GM23248 (cell line): ENCODE results near the gene FCN3. TPM values are rescaled to one million over a fixed set of nuclear protein-coding genes. Genes with fewer than 3 reads are reported as not detected.
A peak's percentile ranks its signal among the peaks of the same experiment; 100 is the strongest.

Experiments
- DNase-seq: peaks from one replicate; pipeline ENCODE4 v3.0.0-alpha.2; 2015
- H2AFZ ChIP-seq: fragments of 200-600 bp; sonication (generic); 2 replicates; pipeline ENCODE4 v1.6.1; 2016; ENCODE audit warnings: antibody characterized with exemption
- H3F3A ChIP-seq: fragments of 200-600 bp; sonication (generic); 2 replicates; pipeline ENCODE4 v1.6.1; 2016; ENCODE audit warnings: mild to moderate bottlenecking, antibody characterized with exemption, mixed run types; ENCODE audit not compliant: insufficient read depth
- H3K27ac ChIP-seq: fragments of 200-600 bp; sonication (generic); 2 replicates; pipeline ENCODE4 v1.5.1; 2016; ENCODE audit warnings: mild to moderate bottlenecking
- H3K27me3 ChIP-seq: fragments of 200-600 bp; sonication (generic); replicated peaks from 2 replicates; pipeline ENCODE4 v1.6.1; 2016; ENCODE audit warnings: mild to moderate bottlenecking; ENCODE audit not compliant: insufficient read depth
- H3K36me3 ChIP-seq: fragments of 200-600 bp; sonication (generic); 2 replicates; pipeline ENCODE4 v1.6.1; 2016; ENCODE audit warnings: low read depth, mild to moderate bottlenecking
- H3K4me1 ChIP-seq: fragments of 200-600 bp; sonication (generic); 2 replicates; pipeline ENCODE4 v1.6.1; 2016; ENCODE audit warnings: mild to moderate bottlenecking; ENCODE audit not compliant: insufficient read depth
- H3K4me2 ChIP-seq: fragments of 200-600 bp; sonication (generic); one replicate; pipeline ENCODE4 v1.6.1; 2016; ENCODE audit warnings: mild to moderate bottlenecking; ENCODE audit not compliant: unreplicated experiment
- H3K4me3 ChIP-seq: fragments of 200-600 bp; sonication (generic); 2 replicates; pipeline ENCODE4 v1.5.1; 2016; ENCODE audit warnings: mild to moderate bottlenecking
- H3K79me2 ChIP-seq: fragments of 200-600 bp; sonication (generic); 2 replicates; pipeline ENCODE4 v1.6.1; 2016; ENCODE audit warnings: mild to moderate bottlenecking; ENCODE audit not compliant: insufficient read depth
- H3K9ac ChIP-seq: fragments of 200-600 bp; sonication (generic); 2 replicates; pipeline ENCODE4 v1.6.1; 2016; ENCODE audit warnings: mild to moderate bottlenecking
- H3K9me2 ChIP-seq: fragments of 200-600 bp; sonication (generic); 2 replicates; pipeline ENCODE4 v1.6.1; 2016; ENCODE audit warnings: mixed run types, mild to moderate bottlenecking, moderate library complexity; ENCODE audit not compliant: insufficient read depth
- H3K9me3 ChIP-seq: fragments of 200-600 bp; sonication (generic); one replicate; pipeline ENCODE4 v1.6.1; 2017; ENCODE audit warnings: low read depth
- H4K20me1 ChIP-seq: fragments of 200-600 bp; sonication (generic); 2 replicates; pipeline ENCODE4 v1.6.0; 2016; ENCODE audit not compliant: insufficient read depth
- EZH2 ChIP-seq: fragments of 200-600 bp; sonication (generic); IDR thresholded peaks from 2 replicates; pipeline ENCODE4 v1.6.1; 2018; ENCODE audit warnings: antibody characterized with exemption, mild to moderate bottlenecking; ENCODE audit not compliant: insufficient read depth, poor library complexity, severe bottlenecking
- EZH2phosphoT487 ChIP-seq: fragments of 200-600 bp; sonication (generic); IDR thresholded peaks from 2 replicates; pipeline ENCODE4 v1.6.1; 2018; ENCODE audit warnings: antibody characterized with exemption, moderate library complexity, mild to moderate bottlenecking, low read depth; ENCODE audit not compliant: insufficient read depth
- WGBS, 2 experiments: methylation state at CpG; one replicate each; pipeline ENCODE4 v1.1.6; 2015 to 2017; ENCODE audit warnings: low lambda C conversion rate in 2 of 2, low coverage in 1 of 2; ENCODE audit errors: missing lambda C conversion rate in 2 of 2; 5-methylcytosine and 5-hydroxymethylcytosine counted together
- in situ Hi-C: fragments of 300-500 bp; cut with MboI; formaldehyde crosslinking; loops from 2 replicates; pipeline ENCODE4 v1.15.0; 2020
- polyA plus RNA-seq: library from polyadenylated mRNA; unstranded; fragments of >200 nt; fragmentation: Nextera tagmentation; extraction: Ambion mirVana; gene quantifications from 2 replicates; pipeline ENCODE4 v1.2.1, GENCODE V29; 2016
- total RNA-seq: library from RNA; depleted of rRNA; stranded (reverse); fragments of >200 nt; shearing (Covaris generic); gene quantifications from 2 replicates; pipeline ENCODE4 v1.2.3, GENCODE V29; 2014

The FCN3 gene
- total and polyA plus RNA-seq, 2 experiments from 2014 or later: not detected

- in situ Hi-C loops: no loop called here
- TF ChIP-seq EZH2 (no peak), EZH2phosphoT487 (no peak)
Observed at GRCh38 chr1:27358038-27358927, 16.3 kb downstream of the FCN3 start.

DNA sequence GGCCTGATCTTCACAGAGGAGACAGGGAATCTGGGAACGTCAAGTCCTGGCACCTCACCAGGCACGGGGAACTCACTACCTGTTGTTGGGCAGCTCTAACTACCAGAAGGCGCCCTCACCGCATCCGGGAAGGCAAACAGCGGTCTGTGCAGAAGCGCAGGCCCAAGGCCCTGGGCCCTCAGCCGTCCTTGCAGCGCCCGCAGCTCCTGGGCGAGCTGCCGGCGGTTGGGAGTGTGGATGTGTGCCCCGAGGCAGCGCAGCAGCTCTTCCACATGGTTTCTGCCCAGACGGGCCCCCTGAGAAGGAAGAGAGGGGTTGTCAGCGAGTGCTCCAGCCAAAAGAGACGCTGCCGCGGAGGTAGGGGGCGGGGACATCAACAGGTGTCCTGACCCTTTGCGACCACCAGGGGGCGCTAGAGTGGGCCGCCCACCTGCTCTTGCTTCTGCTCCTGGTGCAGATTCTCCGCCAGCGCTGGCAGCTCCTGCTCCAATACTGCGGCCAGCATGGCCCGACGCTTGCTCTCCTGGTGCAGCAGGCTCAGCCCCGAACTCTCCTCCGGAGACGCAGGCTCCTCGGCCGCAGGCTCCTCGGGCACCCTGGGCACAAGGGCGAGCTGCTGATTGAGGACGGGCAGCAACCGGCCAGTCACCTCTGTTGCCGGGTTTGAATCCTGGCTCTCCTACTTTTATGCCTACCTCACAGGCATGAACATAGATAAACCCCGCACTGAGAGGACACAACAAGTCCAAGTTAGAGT, 17.2 kb downstream of the FCN3 start:
- H3K79me2 ChIP-seq: no peaks in the 10 kb centered on the region
- in situ Hi-C loops: no loop called here
- H3K36me3 ChIP-seq: peaks cover 5% of the 10 kb centered on the region; the same call in 1 of the 2 replicates
- H3K4me2 ChIP-seq: no peak overlapping the region
- no peaks in the 10 kb centered on the region for H3K4me1 ChIP-seq
- H3K9me3 ChIP-seq: no peaks in the 10 kb centered on the region
- TF ChIP-seq EZH2 (no peak), EZH2phosphoT487 (no peak)
- no peak overlapping the region for H3K4me3 ChIP-seq
- H3F3A ChIP-seq: no peaks in the 10 kb centered on the region
- H3K27me3 ChIP-seq: no peaks in the 10 kb centered on the region
- H3K9ac ChIP-seq: no peak overlapping the region
- H4K20me1 ChIP-seq: no peaks in the 10 kb centered on the region
- WGBS, 2 experiments: 72 to 81% methylated on average over 30 to 40 of the region's 40 CpGs
- DNase-seq: peak; percentile 48
- no peak overlapping the region for H2AFZ ChIP-seq
- no peaks in the 10 kb centered on the region for H3K9me2 ChIP-seq
- H3K27ac ChIP-seq: no peak overlapping the region

More at GRCh38 chr1:27358038-27358927, 16.3 kb downstream of the FCN3 start:
- Histone ChIP-seq H4K20me1 (no peaks in the 10 kb centered on the region), H3K79me2 (no peaks in the 10 kb centered on the region), H3K27me3 (no peaks in the 10 kb centered on the region), H3K9ac (no peak overlapping the region), H3K9me2 (no peaks in the 10 kb centered on the region), H3K4me2 (no peak overlapping the region), H3K4me1 (no peaks in the 10 kb centered on the region), H3F3A (no peaks in the 10 kb centered on the region), H2AFZ (no peak overlapping the region), H3K4me3 (no peak overlapping the region), H3K36me3 (peaks cover 5% of the 10 kb centered on the region; the same call in 1 of the 2 replicates), H3K9me3 (no peaks in the 10 kb centered on the region), H3K27ac (no peak overlapping the region)
- 94 to 95% methylated on average over 20 to 21 of the region's 21 CpGs for WGBS, 2 experiments
- no peak for DNase-seq

DNA sequence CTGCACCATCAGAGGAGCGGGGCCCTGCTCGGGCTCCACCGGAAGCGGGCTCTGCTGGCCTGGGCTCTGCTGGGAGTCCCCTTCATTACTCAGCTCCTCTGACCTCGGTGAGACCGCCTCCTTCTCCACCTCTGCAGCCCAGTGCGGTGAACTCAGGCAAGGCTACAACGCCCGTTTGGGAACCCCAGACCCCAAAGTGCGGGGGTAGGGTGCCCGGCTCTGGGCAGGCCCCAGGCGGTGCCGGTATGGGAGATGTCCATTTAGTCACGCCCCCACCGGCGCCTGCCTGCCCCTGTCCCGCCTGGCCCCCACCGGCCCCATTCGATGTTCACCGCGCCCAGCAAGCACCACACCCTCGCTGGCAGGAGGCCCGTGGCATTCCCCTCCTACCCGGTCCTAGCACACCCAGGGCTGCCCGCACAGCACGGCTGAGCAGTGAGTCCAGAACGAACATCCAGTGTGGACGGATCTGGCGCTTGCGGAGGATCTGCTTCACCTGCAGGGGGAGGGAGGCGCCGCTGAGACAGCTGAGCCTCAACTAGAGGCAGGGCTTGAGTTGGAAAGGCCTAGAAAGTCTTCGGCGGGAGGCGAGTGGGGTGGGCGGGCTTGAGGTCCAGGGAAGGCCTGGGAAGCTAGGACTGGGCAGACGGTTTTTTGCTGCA, 17.9 kb downstream of the FCN3 start:
- no peak overlapping the region for H3K4me2 ChIP-seq
- no peaks in the 10 kb centered on the region for H3K27me3 ChIP-seq
- no peak overlapping the region for H3K27ac ChIP-seq
- H3K79me2 ChIP-seq: no peaks in the 10 kb centered on the region
- H3K9me2 ChIP-seq: no peaks in the 10 kb centered on the region
- H3K9ac ChIP-seq: no peak overlapping the region
- no peaks in the 10 kb centered on the region for H3K4me1 ChIP-seq
- WGBS, 2 experiments: 84 to 89% methylated on average over 34 to 37 of the region's 37 CpGs
- no peaks in the 10 kb centered on the region for H3K9me3 ChIP-seq
- no peaks in the 10 kb centered on the region for H4K20me1 ChIP-seq
- no peaks in the 10 kb centered on the region for H3F3A ChIP-seq
- in situ Hi-C loops: no loop called here
- TF ChIP-seq EZH2phosphoT487 (no peak), EZH2 (no peak)
- no peak overlapping the region for H2AFZ ChIP-seq
- no peak for DNase-seq
- H3K36me3 ChIP-seq: peaks cover 1% of the 10 kb centered on the region; the same call in 1 of the 2 replicates
- H3K4me3 ChIP-seq: no peak overlapping the region

GRCh38 chr1:27356277-27356618, 18.4 kb downstream of the FCN3 start:
- in situ Hi-C loops: no loop called here
- no peaks in the 10 kb centered on the region for H3K27me3 ChIP-seq
- H3K36me3 ChIP-seq: no peaks in the 10 kb centered on the region; the same call in 1 of the 2 replicates
- no peaks in the 10 kb centered on the region for H3K9me3 ChIP-seq
- no peaks in the 10 kb centered on the region for H3F3A ChIP-seq
- H3K27ac ChIP-seq: no peak overlapping the region
- H2AFZ ChIP-seq: no peak overlapping the region
- no peak for TF ChIP-seq EZH2
- no peak for TF ChIP-seq EZH2phosphoT487
- no peak for DNase-seq
- no peak overlapping the region for H3K9ac ChIP-seq
- H3K79me2 ChIP-seq: no peaks in the 10 kb centered on the region
- no peaks in the 10 kb centered on the region for H4K20me1 ChIP-seq
- H3K9me2 ChIP-seq: no peaks in the 10 kb centered on the region
- no peak overlapping the region for H3K4me3 ChIP-seq
- 95 to 96% methylated on average over 13 of the region's 13 CpGs for WGBS, 2 experiments
- no peak overlapping the region for H3K4me2 ChIP-seq
- H3K4me1 ChIP-seq: no peaks in the 10 kb centered on the region
